ENCODE results near the gene HCRTR1. TPM values are rescaled to one million over a fixed set of nuclear protein-coding genes. Genes with fewer than 3 reads are reported as not detected.

HCRTR1 gene
- total and polyA plus RNA-seq, 2 of the 8 experiments (the other 6 are each of a cell fraction or from before 2014, with no cell fraction given), result 0.35 to 0.39 TPM

DNA sequence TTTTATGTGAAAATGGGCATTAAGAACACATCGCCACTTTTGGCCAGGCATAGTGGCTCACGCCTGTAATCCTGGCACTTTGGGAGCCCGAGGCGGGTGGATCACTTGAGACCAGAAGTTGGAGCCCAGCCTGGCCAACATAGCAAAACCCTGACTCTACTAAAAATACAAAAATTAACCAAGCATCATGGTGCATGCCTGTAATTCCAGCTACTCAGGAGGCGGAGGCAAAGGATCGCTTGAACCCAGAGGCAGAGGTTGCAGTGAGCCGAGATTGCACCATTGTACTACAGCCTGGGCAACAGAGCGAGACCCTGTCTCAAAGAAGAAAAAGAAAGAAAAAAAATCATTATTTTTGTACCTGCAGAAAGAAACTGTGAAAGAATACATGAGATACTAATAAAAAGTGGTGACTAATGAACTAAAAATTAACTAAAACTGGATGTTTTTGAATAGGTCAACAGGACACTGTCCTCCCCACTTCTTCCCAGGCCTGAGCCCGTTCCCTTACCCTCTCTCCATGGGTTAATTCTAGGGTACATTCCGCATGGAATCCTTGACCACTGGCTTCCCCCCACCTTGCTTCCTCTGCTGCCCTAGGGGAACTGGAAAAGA, 49.4 kb upstream of the HCRTR1 start:
- Histone ChIP-seq H3K23me2 (ENCODE audit: low read depth, low read length) (no peaks in the 10 kb centered on the region), H2AFZ (ENCODE audit: low read length) (no peak overlapping the region), H3K9me3 (ENCODE audit: insufficient read depth in 2 of 2, low read depth in 1 of 2, low read length in 1 of 2) (no peaks in the 10 kb centered on the region), H2AK5ac (ENCODE audit: low read depth, low read length) (no peak overlapping the region), H3K27ac (ENCODE audit: low read depth, low read length) (no peak overlapping the region), H3K79me1 (ENCODE audit: low read depth, low read length) (no peaks in the 10 kb centered on the region), H3K14ac (ENCODE audit: insufficient read length) (no peak overlapping the region), H4K91ac (replicated peaks; ENCODE audit: insufficient read length, low read length) (no peak overlapping the region), H3K4me1 (replicated peaks in 1 of 4; ENCODE audit: control insufficient read depth in 3 of 4, insufficient read depth in 4 of 4, low read length in 3 of 4) (peaks cover 0 to 6% (median 5%) of the 10 kb centered on the region in 4 experiments; a peak in 5 of 7 replicates), H3K4me2 (ENCODE audit: insufficient read depth in 1 of 2, low read depth in 2 of 2, low read length in 2 of 2) (no peak overlapping the region), H3K23ac (ENCODE audit: insufficient read length) (no peak overlapping the region), H3K79me2 (ENCODE audit: control insufficient read depth in 1 of 2, insufficient read depth in 2 of 2, low read length in 2 of 2) (no peaks in the 10 kb centered on the region), H3K56ac (replicated peaks; ENCODE audit: insufficient read length, low read depth, low read length) (no peak overlapping the region), H4K20me1 (replicated peaks in 1 of 2; ENCODE audit: control insufficient read depth in 1 of 2, insufficient read depth in 2 of 2, low read length in 2 of 2) (no peaks in the 10 kb centered on the region), H4K8ac (ENCODE audit: extremely low read depth, insufficient read depth, low read length) (no peak overlapping the region), H2BK15ac (ENCODE audit: low read length) (no peak overlapping the region), H3K36me3 (ENCODE audit: control insufficient read depth in 2 of 4, insufficient read depth in 4 of 4, low read length in 3 of 4) (no peaks in the 10 kb centered on the region), H3K9ac (replicated peaks in 1 of 4; ENCODE audit: extremely low read depth in 1 of 4, low read depth in 3 of 4, low read length in 3 of 4) (no peak overlapping the region), H2BK20ac (ENCODE audit: low read length) (no peak overlapping the region), H3K4ac (replicated peaks; ENCODE audit: insufficient read length, low read depth, low read length) (no peak overlapping the region), H4K5ac (ENCODE audit: insufficient read length, low read depth, low read length) (no peak overlapping the region), H3K4me3 (ENCODE audit: extremely low read depth in 1 of 4, insufficient read depth in 2 of 4, low read depth in 3 of 4, low read length in 4 of 4) (no peak overlapping the region), H3K27me3 (replicated peaks in 1 of 4; ENCODE audit: control insufficient read depth in 3 of 4, extremely low read depth in 1 of 4, insufficient read depth in 3 of 4, low read length in 3 of 4) (no peaks in the 10 kb centered on the region; a peak in 1 of 7 replicates), H2BK120ac (replicated peaks; ENCODE audit: low read depth, low read length) (no peak overlapping the region), H3K18ac (ENCODE audit: extremely low read depth, low read length) (no peak overlapping the region), H2BK12ac (ENCODE audit: low read depth, low read length) (no peak overlapping the region), H2BK5ac (ENCODE audit: low read depth, low read length) (no peak overlapping the region)
- no peak for DNase-seq (ENCODE audit: low read depth in 1 of 2, low spot score in 2 of 2)
- ChIA-PET CTCF (ENCODE audit: partially characterized antibody) (interaction anchor here (0.7 to 6.5 kb wide), 8 partner anchors 23 to 147 kb away, joined by 3 to 62 read pairs (median 4); no protein-coding TSS in a partner anchor), POLR2A (ENCODE audit: partially characterized antibody) (interaction anchor here (0.5 to 1.8 kb wide), 2 partner anchors 10 to 276 kb away, joined by 3 to 6 read pairs; no protein-coding TSS in a partner anchor)
- FAIRE-seq, result no peak
- 90% methylated on average over 10 of the region's 10 CpGs; no CpG with 5 or more reads in 1 of the 2 experiments for WGBS, 2 experiments (ENCODE audit: extremely low coverage in 1 of 2, insufficient coverage in 1 of 2, insufficient read length in 1 of 2, insufficient replicate concordance in 2 of 2, low coverage in 1 of 2, low lambda C conversion rate in 2 of 2, missing lambda C conversion rate in 1 of 2)
- TF ChIP-seq GTF2F1 (IDR thresholded peaks at IDR 0.05; ENCODE audit: borderline replicate concordance, low read depth, low read length) (no peak), JUND (IDR thresholded peaks at IDR 0.05; ENCODE audit: low read length) (no peak), YY1 (IDR thresholded peaks at IDR 0.05; ENCODE audit: low read depth, low read length) (no peak)
